NT2/D1 (cell line): ENCODE data around the gene CD63.

Experiments
- SUZ12 ChIP-seq: IDR thresholded peaks from 2 replicates; pipeline ENCODE4 v1.6.1; 2011; ENCODE audit not compliant: insufficient read length, insufficient read depth; ENCODE audit errors: extremely low read depth
- YY1 ChIP-seq: IDR thresholded peaks from 2 replicates; pipeline ENCODE4 v1.6.1; 2011; ENCODE audit not compliant: insufficient read length, insufficient read depth
- ZNF274 ChIP-seq: IDR thresholded peaks from 2 replicates; pipeline ENCODE4 v1.6.1; 2011; ENCODE audit warnings: mild to moderate bottlenecking, low read depth, low read length

DNA sequence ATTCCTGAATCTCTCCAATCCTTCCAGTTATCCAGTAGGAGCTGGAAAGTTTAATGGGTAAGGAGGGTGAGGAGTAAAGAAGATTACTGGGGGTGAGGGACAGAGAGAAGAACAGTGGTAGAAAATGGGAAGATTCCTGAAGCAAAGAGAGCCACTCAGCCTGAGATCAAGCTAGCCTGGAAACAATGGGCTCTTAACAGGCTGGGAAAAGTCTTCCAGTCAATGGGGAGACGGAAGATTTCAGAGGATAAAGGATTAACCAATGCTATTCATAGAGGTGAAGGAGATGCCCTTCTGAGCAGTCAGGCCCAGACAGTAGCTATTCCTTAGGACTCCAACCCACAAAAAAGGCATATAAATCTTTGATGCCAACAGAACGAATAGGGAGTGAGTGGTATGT lies 28.9 kb upstream of the CD63 start:
- TF ChIP-seq SUZ12 (no peak), ZNF274 (no peak), YY1 (no peak)
